Measurements from ENCODE around the gene KIAA1755.
"Not testable (repeated sequence)": the region's sequence is repeated elsewhere in the genome, so short reads cannot be mapped to it uniquely, and the experiment has no call there.

Gene KIAA1755

DNA sequence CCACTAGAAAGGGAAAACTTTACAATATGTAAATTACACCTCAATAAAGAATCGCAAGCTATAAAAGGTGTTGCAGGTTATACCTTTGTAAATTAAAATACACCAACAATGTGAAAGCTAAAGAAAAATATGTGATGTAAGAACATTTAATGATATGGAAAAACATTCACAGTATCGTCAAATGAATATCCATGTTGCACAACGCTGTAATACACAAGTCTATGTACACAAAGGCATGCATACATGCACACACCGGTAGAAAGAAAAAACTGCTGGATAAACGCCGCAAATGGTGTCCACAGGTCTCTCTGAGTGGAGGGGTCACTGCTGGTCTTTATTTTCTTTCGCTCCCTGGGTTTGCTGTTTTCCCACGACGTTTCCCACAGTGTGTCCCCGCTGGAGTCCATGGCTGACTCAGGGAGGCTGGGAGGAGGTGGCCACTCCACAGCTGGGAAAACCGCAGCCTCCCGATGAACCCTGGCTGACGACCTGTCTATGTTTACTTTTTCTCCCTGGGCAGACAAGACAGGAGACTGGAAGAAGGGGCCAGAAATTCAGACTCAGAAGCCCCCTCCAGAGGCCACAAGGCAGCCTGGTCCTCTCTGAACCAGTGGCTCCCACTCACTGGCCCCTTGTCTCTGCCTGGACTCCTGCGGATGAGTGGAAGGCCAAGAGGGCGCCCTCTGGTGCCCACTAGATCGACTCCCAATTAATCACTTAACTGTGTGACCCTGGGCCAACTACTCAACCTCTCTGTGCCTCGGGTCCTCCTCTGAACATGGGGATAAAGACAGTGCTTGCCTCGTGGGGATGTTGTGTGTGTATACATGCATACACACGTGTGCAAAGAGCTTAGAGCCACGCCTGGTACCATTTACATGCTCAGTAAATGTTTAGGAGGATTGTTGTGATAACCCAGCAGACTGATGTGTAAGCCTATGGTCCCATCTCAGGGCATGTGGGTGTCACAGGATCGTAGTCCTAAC, 30.6 kb upstream of the KIAA1755 start:
- DNase-seq (ENCODE audit: low read depth in 3 of 3), result no peak

DNA sequence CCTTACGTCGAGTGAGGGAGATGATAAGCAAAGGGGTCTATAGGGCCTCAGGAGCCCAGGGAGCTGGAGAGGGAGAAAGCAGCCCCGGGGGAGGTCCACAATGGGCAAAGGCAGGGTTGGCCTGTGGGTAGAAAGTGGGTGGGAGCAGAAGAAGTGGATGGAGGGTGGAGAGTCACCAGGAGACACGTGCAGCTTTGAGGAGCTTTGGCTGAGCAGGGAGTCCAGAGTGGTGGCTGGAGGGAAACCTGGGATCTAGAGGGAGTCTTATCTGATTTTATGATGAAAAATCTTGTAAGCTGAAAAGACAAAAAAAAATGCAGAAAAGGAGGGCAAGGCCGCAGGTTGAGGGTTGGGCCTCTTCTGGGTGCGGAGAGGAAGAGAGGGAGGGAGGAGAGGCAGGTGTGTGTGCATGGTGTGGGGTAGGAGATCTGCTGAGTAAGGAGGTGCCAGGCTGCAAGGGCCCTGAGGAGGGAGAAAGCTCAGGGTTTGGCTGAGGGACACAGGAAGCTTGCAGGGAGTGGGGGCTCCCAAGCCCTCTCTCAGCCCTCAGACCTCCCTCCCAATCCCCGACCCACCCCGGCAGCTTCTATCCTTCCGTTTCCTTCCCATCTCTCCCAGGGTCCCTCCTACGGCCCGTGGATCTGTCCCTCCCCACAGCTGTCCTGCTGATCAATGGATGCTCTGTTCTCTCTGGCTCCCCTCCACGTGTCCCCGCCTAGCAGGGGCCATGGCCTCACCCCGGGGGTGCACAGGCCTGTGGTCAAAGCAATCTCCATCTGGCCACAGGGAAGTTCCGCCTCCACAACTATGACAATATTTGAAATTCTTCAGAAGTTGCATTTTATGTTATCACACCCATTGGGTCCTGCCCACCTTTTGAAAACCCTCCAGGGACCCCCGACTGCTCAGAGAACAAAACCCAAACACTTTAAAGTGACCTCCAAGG, 26.3 kb upstream of the KIAA1755 start:
- DNase-seq (ENCODE audit: low read depth in 3 of 3), result no peak

DNA sequence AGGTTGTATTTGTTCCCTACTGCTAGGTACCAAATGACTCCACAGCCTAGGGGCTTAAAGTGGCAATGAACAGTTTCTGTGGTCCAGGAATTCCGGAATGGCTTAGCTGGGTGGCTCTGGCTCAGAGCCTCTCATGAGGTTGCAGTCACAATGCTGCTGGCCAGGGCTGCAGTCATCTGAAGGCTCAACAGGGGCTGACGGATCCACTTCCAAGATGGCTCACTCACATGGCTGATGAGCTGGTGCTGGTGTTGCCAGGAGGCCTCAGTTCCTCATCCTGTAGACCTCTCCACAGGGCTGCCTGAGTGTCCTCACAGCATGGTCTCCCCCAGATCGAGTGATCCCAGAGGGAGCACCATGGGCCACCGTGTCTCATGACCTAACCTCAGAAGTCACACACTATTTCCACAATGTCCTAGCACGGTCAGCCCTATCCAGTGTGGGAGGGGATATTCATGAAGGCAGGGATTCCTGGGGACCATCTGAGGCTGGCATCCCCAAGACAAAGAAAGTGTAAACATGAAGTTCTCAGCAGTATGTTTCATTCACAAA, 24.4 kb upstream of the KIAA1755 start:
- no peak for DNase-seq (ENCODE audit: low read depth in 3 of 3)

DNA sequence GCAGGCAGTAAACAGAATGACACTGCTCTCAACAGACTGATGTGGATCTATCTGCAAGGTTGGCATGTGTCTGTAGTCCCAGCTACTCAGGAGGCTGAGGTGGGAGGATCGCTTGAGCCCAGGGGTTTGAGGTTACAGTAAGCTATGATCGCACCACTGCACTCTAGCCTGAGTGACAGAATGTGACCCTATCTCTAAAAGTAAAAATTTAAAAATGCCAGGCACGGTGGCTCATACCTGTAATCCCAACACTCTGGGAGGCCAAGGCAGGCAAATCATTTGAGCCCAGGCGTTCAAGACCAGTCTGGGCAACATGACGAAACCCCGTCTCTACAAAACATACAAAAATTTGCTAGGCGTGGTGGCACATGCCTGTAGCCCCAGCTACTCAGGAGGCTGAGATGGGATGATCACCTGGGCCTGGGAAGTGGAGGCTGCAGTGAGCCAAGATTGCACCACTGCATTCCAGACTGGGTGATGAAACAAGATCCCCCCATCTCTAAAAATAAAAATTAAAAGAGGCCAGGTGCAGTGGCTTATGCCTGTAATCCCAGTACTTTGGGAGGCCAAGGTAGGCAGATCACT, 23.6 kb upstream of the KIAA1755 start:
- DNase-seq (ENCODE audit: low read depth in 3 of 3), result not testable (repeated sequence)

DNA sequence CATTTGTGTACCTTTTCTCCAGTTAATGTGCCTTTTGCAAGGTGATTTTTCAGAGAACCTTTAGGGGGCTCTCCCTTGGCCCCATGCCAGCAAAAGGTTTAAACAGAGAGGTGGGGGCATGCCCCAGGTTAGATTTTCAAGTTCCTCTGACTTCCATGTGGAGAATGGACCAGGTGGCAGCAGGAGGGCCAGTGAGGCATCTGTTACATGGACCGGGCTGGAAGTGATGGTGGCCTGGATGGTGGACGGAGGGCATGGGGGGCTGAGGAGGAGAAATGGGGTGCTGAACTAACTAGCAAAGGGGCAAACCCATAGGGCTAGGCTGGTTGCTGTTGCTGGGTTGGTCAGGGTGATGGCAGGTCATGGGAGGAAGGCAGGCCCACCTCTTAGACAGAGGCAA, 22.7 kb upstream of the KIAA1755 start:
- no peak for DNase-seq (ENCODE audit: low read depth in 3 of 3)

DNA sequence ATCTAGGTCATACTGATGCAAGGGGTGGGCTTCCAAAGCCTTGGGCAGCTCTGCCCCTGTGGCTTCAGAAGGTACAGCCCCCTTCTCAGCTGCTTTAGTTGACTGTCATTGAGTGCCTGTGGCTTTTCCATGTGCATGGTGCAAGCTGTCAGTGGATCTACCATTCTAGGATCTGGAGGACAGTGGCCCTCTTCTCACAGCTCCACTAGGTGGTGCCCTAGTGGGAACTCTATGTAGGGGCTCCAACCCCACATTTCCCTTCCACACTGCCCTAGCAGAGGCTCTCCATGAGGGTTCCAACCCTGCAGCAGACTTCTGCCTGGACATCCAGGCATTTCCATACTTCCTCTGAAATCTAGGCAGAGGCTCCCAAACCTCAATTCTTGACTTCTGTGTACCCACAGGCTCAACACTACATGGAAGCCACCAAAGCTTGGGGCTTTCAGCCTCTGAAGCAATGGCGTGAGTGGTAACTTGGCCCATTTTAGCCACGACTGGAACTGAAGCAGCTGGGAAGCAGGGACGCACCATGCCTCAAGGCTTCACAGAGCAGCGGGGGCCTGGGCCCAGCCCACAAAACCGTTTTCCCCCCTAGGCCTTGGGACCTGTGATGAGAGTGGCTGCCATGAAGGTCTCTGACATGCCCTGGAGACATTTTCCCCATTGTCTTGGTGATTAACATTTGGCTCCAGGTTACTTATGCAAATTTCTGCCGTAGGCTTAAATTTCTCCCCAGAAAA, 20.8 kb upstream of the KIAA1755 start:
- DNase-seq (ENCODE audit: low read depth in 3 of 3), result not testable (repeated sequence)

DNA sequence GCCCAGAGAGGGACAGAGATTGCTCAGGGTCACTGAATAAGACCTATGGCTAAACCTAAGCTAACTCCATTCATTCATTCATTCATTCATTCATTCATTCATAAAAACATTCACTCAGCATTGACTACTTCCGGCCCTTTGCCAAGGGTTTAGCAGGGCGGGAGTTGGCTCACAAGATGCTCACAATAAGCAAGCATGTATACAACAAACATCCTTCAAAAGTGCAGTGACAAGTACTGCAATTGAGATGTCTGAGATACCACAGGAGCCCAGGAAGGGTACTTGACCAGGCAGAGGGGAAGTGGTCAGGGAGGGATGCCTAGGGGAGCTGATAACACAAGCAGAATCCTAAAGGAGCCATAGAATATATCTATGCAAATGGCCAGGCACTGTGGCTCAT, 18.2 kb upstream of the KIAA1755 start:
- no peak for DNase-seq (ENCODE audit: low read depth in 3 of 3)

DNA sequence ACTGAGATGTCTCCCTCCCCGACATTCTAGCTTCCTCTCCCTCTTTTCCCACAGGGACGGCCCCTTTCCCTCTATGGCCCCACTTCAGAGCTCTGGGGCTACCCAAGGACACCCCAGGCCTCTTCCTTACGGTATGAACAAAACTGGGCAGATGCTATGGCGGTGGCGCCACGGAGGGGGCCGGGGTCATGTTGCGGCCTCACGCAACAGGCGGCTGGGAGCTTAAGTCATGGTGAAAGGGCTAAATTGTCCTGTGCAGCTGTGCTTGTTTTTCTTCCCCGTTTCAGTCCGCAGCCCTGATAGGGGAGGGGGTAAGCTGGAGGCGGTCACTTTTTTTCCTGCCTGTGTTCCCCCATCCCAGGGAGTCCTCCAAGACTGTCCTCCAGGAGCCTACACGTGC, 17.6 kb upstream of the KIAA1755 start:
- no peak for DNase-seq (ENCODE audit: low read depth in 3 of 3)

DNA sequence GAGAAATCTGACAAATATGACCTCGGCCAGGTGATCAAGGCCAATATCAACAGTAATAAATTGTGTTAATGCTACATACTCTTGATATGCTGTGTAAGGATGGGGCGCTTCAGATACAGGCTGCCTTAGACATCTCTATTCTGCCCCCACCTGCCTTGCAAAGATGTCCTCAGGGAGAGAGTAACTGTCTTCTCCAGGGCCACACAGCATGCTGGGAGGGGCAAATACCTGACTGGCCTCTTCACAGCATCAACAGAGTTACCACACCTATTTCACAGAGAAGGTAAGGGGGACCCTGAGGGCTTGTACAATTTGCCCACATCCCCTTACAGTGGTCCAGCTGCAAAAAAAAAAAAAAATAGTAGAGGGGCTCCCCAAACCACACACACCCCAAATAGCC, 17.2 kb upstream of the KIAA1755 start:
- DNase-seq (ENCODE audit: low read depth in 3 of 3), result no peak

DNA sequence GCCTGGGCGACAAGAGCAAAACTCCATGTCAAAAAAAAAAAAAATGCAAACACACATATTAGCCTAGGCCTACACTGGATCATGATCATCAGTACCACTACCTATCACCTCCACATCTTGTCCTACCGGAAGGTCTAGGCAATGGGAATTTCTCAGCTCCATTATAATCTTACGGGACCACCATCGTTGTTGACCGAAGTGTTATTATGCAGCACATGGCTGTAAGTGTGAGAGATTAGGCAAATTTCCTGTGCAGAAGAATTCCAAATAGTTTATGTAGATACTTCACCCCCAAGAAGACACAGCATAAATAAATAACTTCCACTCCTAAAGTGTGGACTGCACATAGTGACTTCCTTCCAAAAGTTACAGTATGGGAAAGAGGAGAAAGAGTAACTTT, 16.8 kb upstream of the KIAA1755 start:
- no peak for DNase-seq (ENCODE audit: low read depth in 3 of 3)

DNA sequence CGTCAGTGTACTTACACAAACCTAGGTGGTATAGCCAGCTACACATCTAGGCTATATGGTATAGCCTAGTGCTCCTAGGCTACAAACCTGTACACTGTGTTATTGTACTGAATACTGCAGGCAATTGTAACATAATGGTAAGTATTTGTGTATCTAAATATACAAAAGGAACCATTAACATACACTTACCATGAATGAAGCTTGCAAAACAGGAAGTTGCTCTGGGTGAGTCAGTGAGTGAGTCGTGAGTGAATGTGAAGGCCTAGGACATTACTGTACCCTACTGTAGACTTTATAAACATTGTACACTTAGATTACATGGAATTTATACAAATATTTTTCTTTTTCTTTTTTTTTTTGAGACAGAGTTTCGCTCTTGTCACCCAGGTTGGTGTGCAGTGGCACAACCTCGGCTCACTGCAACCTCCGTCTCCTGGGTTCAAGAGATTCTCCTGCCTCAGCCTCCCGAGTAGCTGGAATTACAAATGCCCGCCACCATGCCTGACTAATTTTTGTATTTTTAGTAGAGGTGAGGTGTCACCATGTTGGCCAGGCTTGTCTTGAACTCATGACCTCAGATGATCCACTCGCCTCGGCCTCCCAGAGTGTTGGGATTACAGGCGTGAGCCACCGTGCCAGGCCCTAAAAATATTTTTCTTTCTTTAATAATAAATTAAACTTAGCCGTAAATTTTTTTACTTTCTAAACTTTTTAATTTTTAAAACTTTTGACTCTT, 15.4 kb upstream of the KIAA1755 start:
- DNase-seq (ENCODE audit: low read depth in 3 of 3), result no peak

DNA sequence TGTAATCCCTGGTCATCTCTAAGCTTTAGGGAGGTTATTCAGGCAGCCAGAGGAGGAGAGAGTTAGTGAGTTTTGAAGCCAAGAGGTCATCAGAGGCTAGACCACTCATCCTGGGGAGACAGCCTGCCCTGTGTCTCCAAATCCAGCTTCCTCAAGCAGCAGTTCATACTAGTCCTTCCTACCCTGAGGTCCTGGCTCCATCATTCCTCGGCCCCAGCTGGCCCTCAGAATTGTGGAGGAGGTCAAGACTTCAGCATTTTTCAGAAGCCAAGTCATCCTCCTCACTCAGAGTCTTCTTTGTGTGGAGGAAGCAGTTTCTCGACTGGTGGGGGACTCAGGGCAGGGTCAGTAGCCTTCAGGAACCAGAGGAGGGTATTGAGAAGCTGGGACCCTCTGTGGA, 12.4 kb upstream of the KIAA1755 start:
- DNase-seq (ENCODE audit: low read depth in 3 of 3), result no peak

DNA sequence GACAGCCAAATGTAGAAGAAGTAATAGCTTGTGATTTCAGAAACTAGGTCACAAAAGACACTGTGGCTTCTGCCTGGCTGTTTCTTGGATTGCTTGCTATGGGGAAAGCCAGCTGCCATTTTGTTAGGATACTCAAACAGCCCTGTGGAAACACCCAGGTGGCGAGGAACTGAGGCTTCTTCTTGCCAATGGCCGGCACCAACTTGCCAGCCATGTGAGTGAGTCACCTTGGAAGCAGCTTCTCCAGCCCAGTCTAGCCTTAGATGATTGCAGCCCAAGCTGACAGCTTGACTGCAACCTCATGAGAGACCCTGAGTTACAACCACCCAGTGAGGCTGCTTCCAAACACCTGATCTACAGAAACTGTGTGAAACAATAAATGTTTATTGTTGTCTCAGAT, 11.9 kb upstream of the KIAA1755 start:
- DNase-seq (ENCODE audit: low read depth in 3 of 3), result no peak

DNA sequence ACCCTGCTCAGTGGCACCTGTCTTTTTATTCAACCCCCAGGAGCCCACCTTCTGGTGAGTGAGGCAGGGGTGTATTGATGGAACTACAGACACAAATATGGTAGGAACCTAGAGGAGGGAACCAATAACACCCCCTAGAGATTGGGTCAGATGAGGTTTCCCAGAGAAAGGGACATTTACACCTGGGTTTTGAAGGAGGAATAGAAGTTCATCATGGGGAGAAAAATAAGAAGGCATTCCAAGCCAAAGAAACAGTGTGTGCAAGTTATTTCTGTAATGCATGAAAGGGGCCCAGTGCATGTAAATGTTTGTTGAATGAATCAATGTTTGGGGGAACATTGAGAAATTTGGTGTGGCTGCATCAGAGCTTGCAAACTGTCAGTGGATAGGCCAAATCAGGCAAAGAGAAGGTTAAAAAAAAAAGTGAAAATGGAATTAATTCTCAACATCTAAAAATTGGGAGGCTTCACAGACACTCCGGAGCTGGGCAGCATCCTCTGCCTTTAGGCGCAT, 11.1 kb upstream of the KIAA1755 start:
- DNase-seq (ENCODE audit: low read depth in 3 of 3), result no peak

DNA sequence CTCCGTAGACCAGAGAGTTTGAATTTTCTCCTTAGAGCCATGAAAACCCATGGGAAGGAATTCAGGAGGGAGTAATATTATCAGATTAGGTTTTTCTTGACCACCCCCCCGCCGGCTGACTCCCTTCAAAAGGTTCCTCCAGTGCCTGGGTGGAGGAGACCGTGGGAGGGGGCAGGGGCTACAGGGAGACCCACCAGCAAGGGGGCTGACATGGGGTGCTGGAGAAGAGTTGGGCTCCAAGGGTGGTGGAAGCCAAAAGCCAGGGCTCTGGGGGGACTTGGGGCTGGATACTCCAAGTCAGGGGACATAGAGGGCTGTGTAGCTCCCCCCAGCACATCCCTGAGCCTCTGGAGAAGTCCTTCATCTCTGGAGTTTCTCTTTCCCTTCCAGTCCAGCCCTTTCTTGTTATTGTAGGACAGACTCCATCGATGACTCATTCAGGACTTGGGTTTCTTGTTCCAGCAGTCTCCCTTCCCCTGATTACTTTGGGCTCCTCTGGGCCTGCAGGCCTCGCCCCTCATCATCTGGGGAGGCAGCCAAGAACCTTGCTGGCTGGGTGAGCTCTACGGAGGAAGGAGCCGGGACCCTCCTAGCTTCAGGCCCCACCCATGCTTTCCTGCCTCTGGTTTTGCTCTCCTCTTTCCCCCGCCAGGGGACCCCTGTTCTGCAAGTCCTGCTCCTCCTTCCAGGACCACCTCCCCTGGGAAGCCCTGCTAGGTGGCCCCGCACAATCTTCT, 10.5 kb upstream of the KIAA1755 start:
- DNase-seq (ENCODE audit: low read depth in 3 of 3), result no peak

DNA sequence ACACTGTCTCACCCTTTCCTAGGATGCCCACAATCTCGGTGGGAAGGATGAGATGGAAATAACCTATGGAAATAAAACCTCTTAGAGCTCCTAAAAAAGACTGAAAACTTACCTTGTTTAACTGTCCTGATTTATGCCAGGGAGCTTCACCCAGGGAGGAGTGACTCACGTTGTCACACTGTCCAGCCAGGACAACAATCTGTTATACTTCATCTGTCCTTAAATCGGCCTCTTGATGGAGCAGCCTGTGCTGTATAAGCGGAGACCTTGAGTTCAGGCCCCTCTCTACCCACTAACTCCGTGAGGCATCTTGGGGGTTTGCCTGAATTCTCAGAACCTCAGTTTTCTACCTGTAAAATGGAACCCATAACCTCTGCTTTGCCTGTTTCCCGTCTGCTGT, 9.2 kb upstream of the KIAA1755 start:
- no peak for DNase-seq (ENCODE audit: low read depth in 3 of 3)

DNA sequence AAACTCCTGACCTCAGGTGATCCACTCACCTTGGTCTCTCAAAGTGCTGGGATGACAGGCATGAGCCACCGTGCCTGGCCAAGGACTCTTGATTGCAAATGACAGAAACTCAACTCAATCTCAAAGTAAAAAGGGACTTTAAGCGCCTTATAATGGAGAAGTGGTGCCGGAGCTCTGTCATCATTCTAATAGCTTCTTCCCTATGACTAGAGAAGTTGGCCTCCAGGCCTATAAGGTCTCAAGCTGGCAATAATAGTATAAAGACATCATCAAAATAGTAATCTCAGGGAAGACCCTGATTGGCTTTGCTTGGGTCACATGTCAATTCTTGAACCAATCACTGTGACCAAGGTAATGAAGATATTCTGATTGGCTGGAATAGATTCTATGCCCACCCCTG, 8.5 kb upstream of the KIAA1755 start:
- no peak for DNase-seq (ENCODE audit: low read depth in 3 of 3)

DNA sequence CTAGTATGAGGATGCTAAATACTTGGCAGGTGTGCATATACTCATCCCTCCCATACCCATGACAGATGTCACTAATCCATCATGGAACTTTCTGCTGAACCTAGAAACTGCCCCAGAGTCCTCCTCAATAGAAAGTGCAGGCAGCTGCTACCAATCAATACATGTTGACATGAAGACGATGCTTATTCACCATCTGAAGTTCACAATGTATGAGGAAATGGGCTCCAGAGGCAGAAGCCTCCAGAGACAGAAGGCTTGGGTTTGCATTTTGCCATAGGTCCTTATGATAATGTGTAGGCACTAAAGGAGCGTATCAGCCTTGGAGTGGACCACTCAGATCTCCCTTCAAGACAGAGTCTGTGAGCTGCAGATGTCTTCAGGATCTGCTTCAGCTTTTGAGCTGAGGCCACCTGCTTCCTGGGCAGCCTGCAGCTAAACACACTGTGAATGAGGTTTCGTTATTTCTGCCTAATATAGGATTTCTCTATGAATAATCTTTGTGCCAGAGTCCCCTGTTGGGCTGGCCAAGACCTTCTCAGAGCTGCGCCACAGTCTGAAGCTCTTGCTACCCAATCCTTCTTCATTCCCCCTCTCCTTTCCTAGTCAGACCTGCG, 7.5 kb upstream of the KIAA1755 start:
- no peak for DNase-seq (ENCODE audit: low read depth in 3 of 3)

DNA sequence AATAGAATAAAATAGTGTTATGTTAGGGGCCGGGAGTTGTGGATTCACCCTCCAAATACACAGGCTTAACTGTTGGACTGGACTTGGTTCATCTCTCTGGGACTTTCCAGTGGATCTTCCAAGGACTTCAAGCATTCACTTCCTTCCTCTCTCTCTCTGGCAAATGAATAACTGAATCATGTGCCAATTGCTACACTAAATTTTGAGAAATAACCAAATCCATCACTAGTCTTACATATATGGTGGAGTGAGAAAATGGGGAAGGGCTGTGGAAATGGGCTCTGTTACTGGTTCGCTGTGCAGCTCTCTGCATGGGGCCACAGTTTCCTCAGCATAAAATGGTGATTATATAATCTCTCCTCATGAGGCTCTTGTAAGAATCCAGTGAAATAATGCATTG, 6.8 kb upstream of the KIAA1755 start:
- DNase-seq (ENCODE audit: low read depth in 3 of 3), result no peak

All from stimulated activated CD4-positive, alpha-beta T cell treated with anti-CD3 and anti-CD28 coated beads, TNF-alpha, amount 100 ng/mL, for 24 hours (primary cell).